Measurements from ENCODE around the gene CFDP1.

The CFDP1 gene

DNA sequence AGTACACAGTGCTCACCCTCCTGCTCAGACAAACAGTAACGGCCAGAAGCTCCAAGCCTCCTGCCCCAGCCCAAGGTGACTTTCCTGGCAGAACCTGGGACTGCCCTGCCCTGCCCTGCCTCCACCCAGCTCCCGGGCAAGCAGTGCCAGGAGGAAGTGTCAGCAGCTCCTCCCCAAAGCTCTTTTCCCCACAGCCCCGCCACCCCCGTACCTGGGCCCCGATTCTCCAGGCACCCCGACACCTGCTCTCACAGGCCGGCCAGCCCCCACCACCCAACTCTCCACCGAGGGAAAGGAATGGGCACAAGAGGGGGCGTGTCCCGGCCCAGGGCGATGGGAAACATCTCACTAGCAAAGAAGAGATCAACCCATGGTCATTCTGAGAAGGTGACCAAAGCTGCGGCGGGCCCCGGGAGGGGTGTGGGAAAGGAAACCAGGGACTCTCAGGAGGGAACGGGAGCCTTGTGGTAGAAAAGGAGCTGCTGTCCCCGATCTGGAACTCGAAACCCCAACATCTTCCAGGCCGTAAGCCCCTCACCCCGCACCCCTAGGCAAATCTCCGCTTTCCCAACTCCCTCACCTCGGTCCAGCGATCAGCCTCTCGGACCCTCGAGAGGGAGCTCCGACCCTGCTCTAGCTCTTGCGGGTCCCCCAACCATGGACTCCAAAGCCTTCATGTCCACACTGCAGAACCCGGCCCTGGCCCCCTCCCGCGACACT lies 183.1 kb downstream of the CFDP1 start:
- no peak for DNase-seq (ENCODE audit: low read depth)

DNA sequence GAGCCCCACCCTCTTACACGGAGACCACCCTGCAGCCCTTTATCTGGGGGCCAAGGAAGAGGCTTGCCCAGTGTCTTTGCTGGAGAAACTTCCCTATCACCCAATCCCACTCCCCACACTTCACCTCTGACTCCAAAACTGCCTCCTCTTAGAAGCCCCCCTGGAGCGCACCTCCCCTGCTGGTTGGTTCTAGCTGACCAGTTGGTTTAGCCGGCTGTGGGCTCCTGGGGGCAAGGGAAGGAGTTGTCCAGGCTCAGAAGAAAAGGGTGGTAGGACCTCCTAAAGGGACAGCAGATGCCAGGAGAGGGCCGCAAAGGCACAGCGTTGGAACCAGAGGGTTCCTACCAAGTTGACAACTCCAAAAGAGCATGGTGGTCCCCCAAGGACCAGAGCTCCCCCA lies 183.9 kb downstream of the CFDP1 start:
- DNase-seq (ENCODE audit: low read depth): no peak

DNA sequence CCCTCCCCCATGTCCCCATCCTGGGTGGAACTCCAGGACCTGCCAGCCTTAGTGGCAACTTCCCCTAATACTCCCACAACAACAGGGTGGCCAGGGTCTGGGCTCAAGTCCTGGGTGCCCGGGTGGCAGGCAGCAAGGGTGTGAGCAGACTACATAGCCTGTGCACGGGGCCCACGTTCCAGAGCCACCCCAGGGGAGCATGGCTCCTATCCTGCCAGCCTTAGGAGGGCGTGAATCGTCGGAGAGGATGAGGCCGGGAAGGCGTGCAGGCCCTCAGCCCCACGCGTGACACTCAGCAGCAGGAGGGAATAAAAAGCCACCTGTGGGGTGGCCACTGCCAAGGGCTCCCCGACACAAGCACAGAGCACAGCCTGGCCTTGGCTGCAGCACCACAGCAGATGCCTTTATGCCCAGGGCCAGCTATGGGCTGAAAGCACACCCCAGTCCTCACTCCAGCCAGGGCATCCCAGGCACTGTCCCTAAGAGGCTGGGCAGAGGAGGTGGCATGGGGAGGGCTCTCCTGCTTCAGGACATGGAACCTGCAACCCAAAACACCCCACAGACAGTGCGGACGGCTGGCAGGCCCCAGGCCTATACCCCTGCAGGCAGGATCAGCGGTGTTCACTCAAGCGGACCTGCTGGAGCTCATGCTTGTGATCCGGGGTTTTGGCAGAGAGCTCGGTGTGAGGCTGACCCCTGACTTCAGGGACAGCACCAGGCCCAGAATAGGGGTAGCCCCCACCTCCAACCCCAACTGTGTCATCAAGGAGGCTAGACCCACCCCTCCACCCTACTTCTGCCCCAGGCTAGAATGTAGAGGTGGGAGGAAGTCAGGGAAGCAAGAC lies 184.5 kb downstream of the CFDP1 start:
- DNase-seq (ENCODE audit: low read depth): no peak

DNA sequence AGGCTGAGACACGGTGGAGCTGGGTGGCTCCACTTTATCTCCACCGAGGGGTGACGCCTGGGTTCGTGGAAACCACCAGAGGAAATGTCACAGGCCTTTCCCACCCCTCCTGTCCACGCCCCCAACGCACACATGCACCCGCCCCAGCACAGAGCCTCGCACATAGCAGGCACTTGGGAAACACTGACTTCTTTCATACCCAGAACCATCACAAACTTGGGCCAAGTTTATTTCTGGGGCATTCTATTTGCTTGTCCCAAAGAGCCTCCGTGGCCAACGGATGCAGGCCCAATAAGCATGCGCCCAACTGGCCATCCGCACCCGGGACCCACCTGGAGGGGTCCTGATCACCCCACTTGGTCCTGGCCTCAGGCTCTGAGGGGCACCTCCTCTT lies 185.2 kb downstream of the CFDP1 start:
- no peak for DNase-seq (ENCODE audit: low read depth)

DNA sequence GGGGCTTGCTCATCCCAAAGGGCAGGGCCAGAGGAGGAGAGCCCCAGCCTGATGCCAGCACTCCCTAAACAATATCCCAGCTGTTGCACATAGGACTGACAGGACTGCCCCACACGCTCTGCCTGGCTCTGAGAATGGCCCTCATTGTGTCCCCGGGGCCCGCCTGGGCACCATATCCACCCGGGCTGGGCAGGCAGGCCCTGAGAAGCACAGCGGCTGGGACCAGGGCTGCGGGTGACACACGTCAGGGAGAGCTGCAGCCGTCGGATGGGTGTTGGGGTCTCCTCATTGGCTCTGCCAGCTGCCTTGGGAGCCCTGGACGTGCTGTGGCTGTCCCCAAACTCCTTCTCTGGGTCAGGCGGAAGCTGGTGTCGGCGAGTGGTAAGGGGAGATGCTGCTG lies 186.1 kb downstream of the CFDP1 start:
- DNase-seq (ENCODE audit: low read depth): no peak

DNA sequence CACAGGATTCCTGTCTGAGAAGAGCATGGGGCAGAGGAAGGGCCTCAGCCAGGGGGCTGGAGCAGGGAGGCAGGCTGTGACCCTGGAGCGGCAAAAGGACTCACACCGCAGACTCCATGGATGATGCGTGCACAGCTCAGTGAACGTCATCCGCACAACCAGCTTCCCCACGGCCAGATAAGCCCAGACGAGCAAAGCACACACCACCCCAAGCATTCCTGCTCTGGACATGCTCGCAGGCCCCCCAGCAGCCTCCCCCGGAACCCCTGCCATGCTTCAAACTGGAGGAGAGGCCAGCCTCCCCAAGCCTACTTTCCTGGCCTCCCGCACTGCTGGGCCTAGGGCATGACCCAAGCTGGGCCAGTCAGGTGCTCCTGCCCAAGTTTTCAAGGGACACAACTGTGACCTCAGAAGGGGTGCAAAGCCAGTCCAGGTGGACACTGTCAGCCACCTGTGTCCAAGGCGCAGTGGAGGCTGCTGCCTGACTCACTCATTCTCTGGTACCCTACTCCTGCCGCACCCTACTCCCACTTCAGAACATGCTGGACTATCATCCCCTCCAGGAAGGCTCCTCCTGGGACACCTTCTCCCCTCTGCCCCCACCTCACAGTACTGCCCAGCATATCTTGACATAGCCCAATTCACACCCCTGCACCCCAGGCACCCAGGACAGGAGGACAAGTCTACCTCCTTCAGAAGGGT lies 186.6 kb downstream of the CFDP1 start:
- DNase-seq (ENCODE audit: low read depth): no peak

DNA sequence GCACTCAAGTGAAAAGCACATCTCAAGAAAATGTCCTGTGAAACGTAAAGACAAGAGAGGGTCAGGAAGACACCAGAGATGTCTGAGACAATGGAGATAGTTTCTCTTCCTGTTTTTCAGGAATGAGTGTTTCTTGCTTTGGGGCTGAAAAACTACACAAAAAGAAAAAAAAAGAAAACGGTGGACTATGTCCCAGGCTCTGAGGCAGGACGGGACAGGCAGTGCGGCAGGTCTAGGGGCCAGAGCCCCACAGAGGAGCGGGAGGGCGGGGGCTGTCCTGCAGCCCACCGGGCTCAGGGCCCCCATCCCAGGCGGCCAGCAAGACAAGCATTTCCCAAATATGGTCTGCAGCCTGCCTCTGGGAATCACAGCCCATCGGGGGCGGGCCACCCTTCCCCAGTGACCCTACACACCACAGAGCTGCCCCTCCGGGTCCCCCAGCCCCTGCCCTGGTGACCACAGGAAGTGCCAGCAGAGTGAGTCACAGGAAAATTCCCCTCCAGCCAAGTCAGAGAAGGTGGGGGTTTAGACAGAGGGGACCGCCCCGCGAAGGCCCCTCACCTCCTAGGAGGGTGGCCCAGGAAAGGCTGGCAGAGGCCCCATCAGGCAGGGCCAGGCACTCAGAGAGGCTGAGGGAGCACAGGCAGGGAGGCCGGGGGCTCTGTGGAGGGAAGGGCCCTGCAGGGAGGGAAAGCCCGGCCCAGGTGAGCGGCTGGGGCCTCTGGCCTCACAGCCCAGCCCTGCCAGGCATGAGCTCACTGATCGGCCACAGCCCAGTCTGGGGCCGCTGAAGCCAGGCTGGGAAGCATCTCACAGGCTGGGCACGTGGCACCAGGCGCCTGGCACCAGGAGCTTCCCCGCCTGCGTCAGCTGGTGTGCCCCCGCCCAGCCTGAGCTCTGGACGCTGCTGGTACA lies 188.2 kb downstream of the CFDP1 start:
- DNase-seq (ENCODE audit: low read depth): no peak

DNA sequence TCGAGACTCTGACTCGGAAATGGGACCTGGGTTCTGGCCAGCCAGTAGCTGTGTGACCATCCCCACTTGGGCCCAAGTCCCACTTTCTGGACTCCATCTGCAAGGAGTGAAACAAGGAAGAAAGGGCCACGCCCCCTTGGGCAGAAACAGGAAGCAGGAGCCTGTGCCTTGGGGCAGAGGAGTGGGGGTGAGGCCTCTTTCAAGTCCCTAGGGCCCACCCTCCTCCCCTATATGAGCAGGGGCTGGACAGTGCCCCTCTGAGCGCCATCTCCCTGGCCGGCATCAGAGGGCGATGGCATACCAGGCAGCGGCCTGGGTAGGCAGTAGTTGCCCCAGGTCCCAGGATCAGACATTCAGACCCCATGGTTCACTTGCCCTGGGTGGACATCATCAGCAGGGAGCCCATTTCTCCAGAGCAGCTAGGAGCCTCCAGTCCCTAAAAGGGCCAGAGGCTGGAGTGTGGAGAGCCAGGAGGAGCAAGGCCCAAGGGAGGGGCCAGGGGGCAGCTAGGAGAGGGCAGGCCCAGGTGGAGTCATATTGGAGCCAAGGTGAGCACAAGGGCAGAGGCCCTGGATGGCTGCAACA lies 189.0 kb downstream of the CFDP1 start:
- no peak for DNase-seq (ENCODE audit: low read depth)
